HepG2 (cell line): ENCODE results near the gene KDM3B. TPM values are rescaled to one million over a fixed set of nuclear protein-coding genes. Genes with fewer than 3 reads are reported as not detected.
A peak's percentile ranks its signal among the peaks of the same experiment; 100 is the strongest.

ENCODE experiments used
- BORCS8-MEF2B ChIP-seq: sonication (generic); formaldehyde crosslinking; IDR thresholded peaks from 2 replicates; pipeline ENCODE4 v1.8.0; 2022; ENCODE audit warnings: mild to moderate bottlenecking, missing genetic modification reagents
- DDIT3 ChIP-seq: sonication (generic); formaldehyde crosslinking; IDR thresholded peaks from 2 replicates; pipeline ENCODE4 v1.4.0; 2020; ENCODE audit warnings: mild to moderate bottlenecking, missing genetic modification reagents
- E2F1 ChIP-seq: sonication (generic); formaldehyde crosslinking; IDR thresholded peaks from 2 replicates; pipeline ENCODE4 v1.5.0; 2020; ENCODE audit warnings: missing genetic modification reagents
- LBX2 ChIP-seq: sonication (generic); formaldehyde crosslinking; IDR thresholded peaks from 2 replicates; pipeline ENCODE4 v1.5.0; 2020; ENCODE audit warnings: missing genetic modification reagents, mild to moderate bottlenecking, borderline replicate concordance
- MAX ChIP-seq: IDR thresholded peaks from 2 replicates; pipeline ENCODE4 v1.6.1; 2012; ENCODE audit warnings: inconsistent platforms
- MED1 ChIP-seq: sonication (generic); formaldehyde crosslinking; IDR thresholded peaks from 2 replicates; pipeline ENCODE4 v1.4.0; 2020; ENCODE audit warnings: missing genetic modification reagents
- MEIS1 ChIP-seq: sonication (generic); formaldehyde crosslinking; IDR thresholded peaks from 2 replicates; pipeline ENCODE4 v1.9.0; 2021; ENCODE audit warnings: mild to moderate bottlenecking, missing genetic modification reagents, moderate library complexity, borderline replicate concordance
- MLXIP ChIP-seq: sonication (generic); formaldehyde crosslinking; IDR thresholded peaks from 2 replicates; pipeline ENCODE4 v1.9.0; 2021; ENCODE audit warnings: missing genetic modification reagents, borderline replicate concordance
- NBN ChIP-seq: fragments of 450-650 bp; conservative IDR thresholded peaks from 2 replicates; pipeline ENCODE4 v1.6.1; 2017
- NCOA5 ChIP-seq: sonication (generic); formaldehyde crosslinking; IDR thresholded peaks from 2 replicates; pipeline ENCODE4 v1.4.0; 2020; ENCODE audit warnings: missing genetic modification reagents
- NR1H2 ChIP-seq: sonication (generic); formaldehyde crosslinking; IDR thresholded peaks from 2 replicates; pipeline ENCODE4 v1.8.1; 2022; ENCODE audit warnings: low read depth, missing genetic modification reagents, borderline replicate concordance
- NR2F2 ChIP-seq: IDR thresholded peaks from 2 replicates; pipeline ENCODE4 v1.6.1; 2012; ENCODE audit warnings: low read depth, inconsistent platforms, borderline replicate concordance
- RCOR2 ChIP-seq: IDR thresholded peaks from 2 replicates; pipeline ENCODE4 v1.6.1; 2016; ENCODE audit warnings: missing biosample characterization, missing genetic modification reagents
- U2AF2 ChIP-seq: fragments of 200-400 bp; formaldehyde crosslinking; IDR thresholded peaks from 2 replicates; pipeline ENCODE4 v1.6.1; 2017; ENCODE audit warnings: low read depth, mild to moderate bottlenecking, low read length
- ZBTB44 ChIP-seq: sonication (generic); formaldehyde crosslinking; IDR thresholded peaks from 2 replicates; pipeline ENCODE4 v1.4.0; 2020; ENCODE audit warnings: missing genetic modification reagents
- ZFP36 ChIP-seq: fragments of 150-350 bp; IDR thresholded peaks from 2 replicates; pipeline ENCODE4 v1.6.1; 2018; ENCODE audit warnings: borderline replicate concordance, low read length, low read depth; ENCODE audit not compliant: partially characterized antibody
- ZNF605 ChIP-seq: sonication (generic); formaldehyde crosslinking; IDR thresholded peaks from 2 replicates; pipeline ENCODE4 v1.8.0; 2022; ENCODE audit warnings: mild to moderate bottlenecking, missing genetic modification reagents
- ZNF644 ChIP-seq: IDR thresholded peaks from 2 replicates; pipeline ENCODE4 v1.6.1; 2016; ENCODE audit warnings: low read depth
- ZNF746 ChIP-seq: sonication (generic); formaldehyde crosslinking; IDR thresholded peaks from 2 replicates; pipeline ENCODE4 v1.8.0; 2022; ENCODE audit warnings: mild to moderate bottlenecking, missing genetic modification reagents
- ZNF768 ChIP-seq: sonication (generic); formaldehyde crosslinking; IDR thresholded peaks from 2 replicates; pipeline ENCODE4 v1.4.0; 2020; ENCODE audit warnings: missing genetic modification reagents
- ZNF878 ChIP-seq: sonication (generic); formaldehyde crosslinking; IDR thresholded peaks from 2 replicates; pipeline ENCODE4 v1.8.1; 2023; ENCODE audit warnings: mild to moderate bottlenecking, missing genetic modification reagents, moderate library complexity
- ZZZ3 ChIP-seq: sonication (generic); formaldehyde crosslinking; IDR thresholded peaks from 2 replicates; pipeline ENCODE4 v1.4.0; 2020; ENCODE audit warnings: missing genetic modification reagents, mild to moderate bottlenecking, borderline replicate concordance
- polyA plus RNA-seq, 8 experiments: library from polyadenylated mRNA; depleted of rRNA in 3 of 8; stranded (reverse) in 7 of 8; unstranded in 1 of 8; fragments of >200 nt; fragmentation: Illumina TruSeq in 4 of 8; extraction: Trizol in 4 of 8; gene quantifications; 2 replicates each; pipeline versions ENCODE4 v1.2.1 to v1.2.3, GENCODE V29; 2011 to 2016; ENCODE audit warnings: low read depth in 4 of 8, missing spikeins in 1 of 8, mixed read lengths in 1 of 8; ENCODE audit not compliant: insufficient read depth in 1 of 8
- total RNA-seq, 5 experiments: library from RNA; depleted of rRNA; stranded (reverse); fragments of >200 nt; fragmentation: Illumina TruSeq; extraction: Trizol; gene quantifications; 2 replicates each; pipeline ENCODE4 v1.2.3, GENCODE V29; 2016; ENCODE audit warnings: low read depth in 1 of 5

KDM3B gene
- total and polyA plus RNA-seq, 2 of the 13 experiments (the other 11 are each of a cell fraction or from before 2014, with no cell fraction given): 19.7 to 34.3 TPM

GRCh38 chr5:138464388-138465260, 112.1 kb downstream of the KDM3B start (continued):
- TF ChIP-seq E2F1 (0 out of 2 replicates have a peak, but pooled peaks have one; percentile 40), MEIS1 (CRISPR knock-in tag) (peak; percentile 39; the same call in 1 of the 2 replicates), DDIT3 (no peak), RCOR2 (CRISPR knock-in tag) (no peak), ZBTB44 (no peak), ZNF605 (CRISPR knock-in tag) (no peak; the same call in none of the 2 replicates), NR2F2 (no peak), ZZZ3 (CRISPR knock-in tag) (0 out of 2 replicates have a peak, but pooled peaks have one; percentile 39), MLXIP (CRISPR knock-in tag) (no peak), U2AF2 (no peak), LBX2 (peak; percentile 16; the same call in 1 of the 2 replicates), ZNF878 (peak; percentile 30; the same call in 1 of the 2 replicates), NR1H2 (CRISPR knock-in tag) (0 out of 2 replicates have a peak, but pooled peaks have one; percentile 20), NCOA5 (CRISPR knock-in tag) (no peak), ZNF644 (CRISPR knock-in tag) (no peak), ZFP36 (peak; percentile 99), MED1 (CRISPR knock-in tag) (peak; percentile 73), NBN (no peak), BORCS8-MEF2B (CRISPR knock-in tag) (peak; percentile 56; the same call in 1 of the 2 replicates), MAX (peak; percentile 60; the same call in 1 of the 2 replicates), ZNF768 (peak; percentile 29; the same call in 1 of the 2 replicates), ZNF746 (CRISPR knock-in tag) (peak; percentile 71; the same call in 1 of the 2 replicates)
